Cardiac muscle cell (in vitro differentiated cells and primary cell): ENCODE measurements around the gene FGD4. TPM values are rescaled to one million over a fixed set of nuclear protein-coding genes. Genes with fewer than 3 reads are reported as not detected.
A peak's percentile ranks its signal among the peaks of the same experiment; 100 is the strongest.

Experiments
- DNase-seq, 2 donors: peaks; one replicate each; pipeline versions ENCODE4 v3.0.0 to v3.0.0-alpha.2; 2010 to 2017; ENCODE audit warnings: low read depth in 1 of 2, low spot score in 1 of 2
- H3K27ac ChIP-seq: fragments of 200-600 bp; sonication (generic); 2 replicates; pipeline ENCODE4 v1.5.1; 2016
- H3K27me3 ChIP-seq: fragments of 200-600 bp; sonication (generic); 2 replicates; pipeline ENCODE4 v1.6.0; 2016; ENCODE audit warnings: control low read depth
- H3K36me3 ChIP-seq: fragments of 200-600 bp; sonication (generic); 2 replicates; pipeline ENCODE4 v1.5.1; 2016; ENCODE audit warnings: control low read depth
- H3K4me1 ChIP-seq: fragments of 200-600 bp; sonication (generic); 2 replicates; pipeline ENCODE4 v1.8.1; 2017; ENCODE audit warnings: low read depth, mild to moderate bottlenecking, mixed run types
- H3K4me3 ChIP-seq: fragments of 200-600 bp; sonication (generic); 2 replicates; pipeline ENCODE4 v1.5.1; 2016; ENCODE audit warnings: mild to moderate bottlenecking
- H3K9me3 ChIP-seq: fragments of 200-600 bp; sonication (generic); 2 replicates; pipeline ENCODE4 v1.5.1; 2017; ENCODE audit warnings: low read depth, mild to moderate bottlenecking, control low read depth
- polyA plus RNA-seq: library from polyadenylated mRNA; unstranded; fragments of >200 nt; fragmentation: Nextera tagmentation; extraction: Ambion mirVana; gene quantifications from 2 replicates; pipeline ENCODE4 v1.2.1, GENCODE V29; 2016
- total RNA-seq: library from RNA; depleted of rRNA; stranded (reverse); fragments of >200 nt; gene quantifications from 2 replicates; pipeline ENCODE4 v1.2.3, GENCODE V29; 2016
- TF ChIP-seq, protein P1 (sequence below): IDR thresholded peaks from 2 replicates; pipeline ENCODE4 v1.5.1; 2012; ENCODE audit warnings: low read depth, mild to moderate bottlenecking, low read length

Gene FGD4
- total and polyA plus RNA-seq, 2 experiments from 2014 or later: 2.5 to 7.3 TPM

DNA sequence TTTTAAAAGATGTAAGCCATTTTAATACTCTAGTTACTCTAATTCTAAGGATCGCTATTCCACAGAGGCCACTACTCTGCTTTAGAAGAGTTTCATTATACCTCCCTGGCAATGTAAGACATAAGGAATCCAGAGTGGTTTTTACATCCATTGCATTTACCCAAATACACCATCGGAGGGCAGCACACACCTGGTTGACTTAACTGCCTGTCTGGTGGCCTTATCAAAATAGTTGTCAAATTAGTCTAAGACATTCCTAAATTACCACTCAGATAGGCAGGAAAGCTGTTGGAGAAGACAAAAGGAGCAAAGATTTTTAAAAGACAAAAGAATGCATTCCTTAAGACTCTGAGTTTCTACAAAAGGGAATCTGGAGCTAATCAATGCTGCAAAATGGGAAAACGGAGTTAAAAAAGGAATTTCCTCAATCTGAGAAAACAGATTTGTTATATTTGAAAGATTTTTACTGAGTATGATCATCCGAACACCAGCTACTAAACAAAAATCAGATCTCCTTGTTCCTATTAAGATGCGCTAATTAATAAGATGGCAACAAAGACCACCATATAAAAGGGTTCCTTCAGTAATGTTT lies 33.8 kb upstream of the FGD4 start:
- Histone ChIP-seq H3K36me3 (no peaks in the 10 kb centered on the region), H3K27me3 (no peaks in the 10 kb centered on the region), H3K4me3 (no peak overlapping the region), H3K27ac (no peak overlapping the region), H3K4me1 (peaks cover 6% of the 10 kb centered on the region), H3K9me3 (no peaks in the 10 kb centered on the region)
- TF ChIP-seq, protein P1, sequence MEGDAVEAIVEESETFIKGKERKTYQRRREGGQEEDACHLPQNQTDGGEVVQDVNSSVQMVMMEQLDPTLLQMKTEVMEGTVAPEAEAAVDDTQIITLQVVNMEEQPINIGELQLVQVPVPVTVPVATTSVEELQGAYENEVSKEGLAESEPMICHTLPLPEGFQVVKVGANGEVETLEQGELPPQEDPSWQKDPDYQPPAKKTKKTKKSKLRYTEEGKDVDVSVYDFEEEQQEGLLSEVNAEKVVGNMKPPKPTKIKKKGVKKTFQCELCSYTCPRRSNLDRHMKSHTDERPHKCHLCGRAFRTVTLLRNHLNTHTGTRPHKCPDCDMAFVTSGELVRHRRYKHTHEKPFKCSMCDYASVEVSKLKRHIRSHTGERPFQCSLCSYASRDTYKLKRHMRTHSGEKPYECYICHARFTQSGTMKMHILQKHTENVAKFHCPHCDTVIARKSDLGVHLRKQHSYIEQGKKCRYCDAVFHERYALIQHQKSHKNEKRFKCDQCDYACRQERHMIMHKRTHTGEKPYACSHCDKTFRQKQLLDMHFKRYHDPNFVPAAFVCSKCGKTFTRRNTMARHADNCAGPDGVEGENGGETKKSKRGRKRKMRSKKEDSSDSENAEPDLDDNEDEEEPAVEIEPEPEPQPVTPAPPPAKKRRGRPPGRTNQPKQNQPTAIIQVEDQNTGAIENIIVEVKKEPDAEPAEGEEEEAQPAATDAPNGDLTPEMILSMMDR: peak; percentile 79
- peak; percentile 71 to 86 for DNase-seq

DNA sequence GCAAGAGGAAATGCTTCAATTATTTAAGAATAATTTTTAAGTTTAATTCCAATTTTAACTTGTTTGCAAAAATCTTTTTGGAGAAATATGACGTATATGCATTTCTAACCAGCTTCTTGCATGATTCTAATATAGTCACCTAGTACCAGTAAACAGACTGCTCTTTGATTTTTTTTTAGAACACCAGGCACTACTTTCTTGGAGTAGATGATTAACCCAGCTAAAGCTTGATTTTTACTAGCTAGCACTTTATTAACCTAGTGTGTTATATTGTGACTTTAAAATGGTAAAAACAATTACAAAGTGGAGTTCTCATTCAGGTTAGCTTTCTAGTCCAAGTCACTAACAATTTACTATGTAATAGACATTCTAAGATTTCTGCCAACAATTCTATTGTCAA lies 32.6 kb upstream of the FGD4 start:
- Histone ChIP-seq H3K4me3 (no peak overlapping the region), H3K27me3 (no peaks in the 10 kb centered on the region), H3K4me1 (peaks cover 6% of the 10 kb centered on the region), H3K27ac (no peak overlapping the region), H3K9me3 (no peaks in the 10 kb centered on the region), H3K36me3 (no peaks in the 10 kb centered on the region)
- TF ChIP-seq, protein P1: no peak
- DNase-seq: no peak

DNA sequence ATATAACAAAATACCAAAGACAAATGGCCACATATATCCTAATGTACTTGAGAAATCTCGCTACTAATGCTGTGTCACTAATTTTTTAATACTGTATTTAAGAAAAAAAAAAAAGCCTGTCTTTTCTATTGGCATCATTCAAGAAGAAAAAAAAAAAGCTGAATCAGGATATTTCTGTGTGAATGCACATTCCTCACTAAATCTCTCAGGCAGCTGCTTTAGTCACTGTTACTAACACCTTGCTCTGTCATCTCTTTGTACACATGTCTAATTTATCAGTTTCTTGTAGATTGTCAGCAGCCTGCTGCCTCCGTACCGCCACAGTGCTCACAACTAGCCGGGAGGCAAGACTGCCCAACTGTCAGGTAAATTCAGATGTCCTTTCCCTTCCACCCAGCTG lies 32.0 kb upstream of the FGD4 start:
- Histone ChIP-seq H3K36me3 (no peaks in the 10 kb centered on the region), H3K27ac (no peak overlapping the region)
- TF ChIP-seq, protein P1: no peak

DNA sequence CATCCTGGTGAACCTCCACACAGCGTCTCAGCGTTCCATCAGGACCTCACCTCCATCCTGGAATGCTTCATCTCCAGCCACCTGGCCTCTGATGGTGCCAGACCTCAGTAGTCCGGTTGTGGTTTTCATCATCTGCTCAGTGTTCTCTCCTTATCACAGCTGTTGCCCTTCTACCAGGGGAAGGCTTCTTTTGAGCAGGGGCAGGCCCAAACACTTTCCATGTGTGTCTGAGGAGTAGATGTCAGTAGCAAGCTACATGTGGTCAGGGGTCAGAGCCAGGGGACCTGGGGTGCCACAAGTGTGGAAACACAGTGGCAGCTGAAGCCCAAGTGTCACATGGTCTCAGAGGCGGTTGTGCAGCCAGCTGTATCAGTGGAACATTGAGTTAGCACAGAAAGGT lies 30.2 kb upstream of the FGD4 start:
- no peak overlapping the region for H3K27ac ChIP-seq

More for the DNA sequence above, 32.0 kb upstream of the FGD4 start:
- Histone ChIP-seq H3K4me3 (no peak overlapping the region), H3K4me1 (peaks cover 6% of the 10 kb centered on the region), H3K9me3 (no peaks in the 10 kb centered on the region), H3K27me3 (no peaks in the 10 kb centered on the region)
- DNase-seq: peak in 1 of 2 donors; percentile 20

DNA sequence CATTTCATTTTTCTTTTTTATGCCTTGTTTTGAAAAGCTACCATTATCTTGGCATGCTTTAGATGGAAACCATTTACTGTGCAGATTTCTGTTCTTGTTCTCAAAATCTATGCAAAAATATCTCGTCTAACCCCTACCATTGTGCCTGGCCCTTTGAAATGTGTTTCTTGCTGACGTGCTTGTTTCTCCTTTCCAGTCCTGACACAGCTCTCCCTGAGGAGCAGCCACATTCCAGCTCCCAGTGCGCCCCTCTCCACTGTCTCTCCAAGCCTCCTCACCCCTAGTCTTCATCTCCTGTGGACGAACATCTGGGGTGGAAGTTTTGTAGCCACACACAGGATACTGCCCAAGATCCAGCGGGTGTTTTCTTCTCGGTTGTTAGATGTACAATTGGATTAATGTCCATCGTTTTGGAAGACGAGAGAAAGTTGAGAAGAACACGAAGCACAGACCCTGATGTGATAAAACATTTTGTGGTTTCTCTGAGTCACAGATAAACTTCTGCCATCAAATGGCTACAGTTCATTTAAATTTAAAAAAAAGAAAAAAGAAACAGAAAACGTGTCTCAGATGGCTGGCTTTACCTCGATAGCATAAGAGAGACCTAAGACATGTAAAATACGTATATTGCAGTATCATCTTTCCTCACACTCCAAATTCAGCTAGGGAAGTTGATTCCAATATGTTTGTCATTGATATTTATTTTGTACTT lies 21.9 kb upstream of the FGD4 start:
- Histone ChIP-seq H3K27me3 (no peaks in the 10 kb centered on the region), H3K27ac (no peak overlapping the region), H3K36me3 (no peaks in the 10 kb centered on the region), H3K4me3 (no peak overlapping the region), H3K4me1 (no peaks in the 10 kb centered on the region), H3K9me3 (no peaks in the 10 kb centered on the region)
- peak in 1 of 2 donors; percentile 52 for DNase-seq
- TF ChIP-seq, protein P1: no peak

More for the DNA sequence above, 30.2 kb upstream of the FGD4 start:
- H3K4me1 ChIP-seq: peaks cover 6% of the 10 kb centered on the region
- TF ChIP-seq, protein P1: no peak
- H3K36me3 ChIP-seq: no peaks in the 10 kb centered on the region
- no peaks in the 10 kb centered on the region for H3K27me3 ChIP-seq
- H3K9me3 ChIP-seq: no peaks in the 10 kb centered on the region
- H3K4me3 ChIP-seq: no peak overlapping the region
- no peak for DNase-seq
